Activated T-cell treated with anti-CD3 and anti-CD28 coated beads for 1 hour (primary cell): ENCODE data around the gene H3-3A.
A peak's percentile ranks its signal among the peaks of the same experiment; 100 is the strongest.
"Not testable (repeated sequence)": the region's sequence is repeated elsewhere in the genome, so short reads cannot be mapped to it uniquely, and the experiment has no call there.

Experiments
- DNase-seq: peaks from one replicate; pipeline ENCODE4 v3.0.0-alpha.2; 2020; ENCODE audit warnings: low read depth

Gene H3-3A

GRCh38 chr1:226085675-226086285 lies 23.3 kb downstream of the H3-3A start:
- no peak for DNase-seq

GRCh38 chr1:226086776-226087175 lies 24.3 kb downstream of the H3-3A start:
- no peak for DNase-seq

DNA sequence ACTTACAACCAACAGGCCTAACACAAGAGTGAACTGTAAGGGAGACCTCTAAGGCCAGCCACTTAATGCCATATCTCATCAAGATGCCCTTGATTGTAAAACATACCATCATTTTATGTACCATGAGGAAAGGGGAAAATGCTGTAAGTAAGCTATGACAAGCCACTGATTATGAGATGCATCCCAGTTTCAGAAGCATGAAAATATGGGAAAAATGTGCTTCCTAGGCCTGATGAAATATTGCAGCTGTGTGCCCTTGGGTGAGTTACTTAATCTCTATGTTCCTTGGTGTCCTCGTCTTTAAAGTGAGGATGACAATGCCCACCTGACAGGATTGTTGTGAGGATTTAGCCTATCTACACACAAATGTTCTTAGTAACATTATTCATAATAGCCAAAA lies 28.9 kb downstream of the H3-3A start:
- DNase-seq, result no peak

- not testable (repeated sequence) for DNase-seq
Measured at GRCh38 chr1:226092048-226092820, 29.7 kb downstream of the H3-3A start.

DNA sequence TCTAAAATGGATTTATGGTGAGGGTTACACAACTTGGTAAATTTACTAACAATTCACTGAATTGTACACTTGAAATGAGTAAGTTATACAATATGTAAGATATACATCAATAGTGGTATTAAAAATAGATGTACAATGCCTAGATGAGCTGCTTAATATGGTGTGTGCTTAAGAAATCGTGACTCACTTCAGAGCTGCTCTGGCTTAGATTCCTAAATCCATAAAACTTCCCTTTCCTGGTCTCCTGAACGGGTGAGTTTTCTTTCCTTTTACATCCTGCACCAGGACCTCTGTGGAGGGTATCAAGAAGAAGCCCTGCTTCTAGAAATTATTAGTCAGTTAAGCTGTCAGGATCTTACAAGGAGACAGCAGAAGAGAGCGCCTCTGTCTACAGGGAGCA lies 30.4 kb downstream of the H3-3A start:
- no peak for DNase-seq

DNA sequence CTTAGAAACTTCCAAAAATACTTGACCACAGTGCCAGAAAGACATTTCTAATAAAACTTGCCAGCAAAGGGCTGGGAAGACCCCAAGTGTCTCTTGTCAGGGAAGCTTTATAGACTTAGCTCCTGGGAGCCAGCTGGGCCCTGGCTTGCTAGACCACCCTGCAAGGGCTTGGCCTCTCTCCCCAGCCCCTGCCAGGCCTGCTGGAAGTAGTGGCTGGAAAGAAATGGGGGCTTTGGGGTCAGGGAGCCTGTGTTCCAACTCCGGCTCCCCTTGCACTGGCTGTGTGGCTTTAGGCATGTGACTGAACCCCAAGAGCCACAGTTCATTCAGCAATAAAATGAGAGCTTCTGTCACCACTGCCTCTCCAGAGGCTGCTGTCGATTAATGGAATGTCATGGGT lies 31.1 kb downstream of the H3-3A start:
- no peak for DNase-seq

GRCh38 chr1:226094451-226094850 lies 31.9 kb downstream of the H3-3A start:
- DNase-seq, result no peak

DNA sequence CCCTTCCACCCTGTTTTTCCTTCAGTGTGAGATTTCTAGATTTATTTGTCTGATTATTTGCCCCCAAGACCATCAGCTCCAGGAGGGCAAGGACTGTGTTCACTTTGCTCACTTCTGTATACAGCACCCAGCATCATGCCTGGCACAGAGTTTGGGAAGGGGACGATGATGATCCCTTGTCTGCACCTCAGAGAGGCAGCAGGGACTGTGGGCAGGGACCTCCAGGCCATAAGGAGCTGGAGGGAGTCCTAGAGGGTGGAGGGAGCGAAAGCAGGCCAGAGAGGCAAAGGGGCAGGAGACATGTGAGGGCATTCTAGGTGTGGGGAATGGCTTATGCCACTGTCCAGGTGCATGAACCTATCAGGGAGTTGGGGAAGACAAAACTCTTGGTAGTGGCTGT lies 32.8 kb downstream of the H3-3A start:
- no peak for DNase-seq

DNA sequence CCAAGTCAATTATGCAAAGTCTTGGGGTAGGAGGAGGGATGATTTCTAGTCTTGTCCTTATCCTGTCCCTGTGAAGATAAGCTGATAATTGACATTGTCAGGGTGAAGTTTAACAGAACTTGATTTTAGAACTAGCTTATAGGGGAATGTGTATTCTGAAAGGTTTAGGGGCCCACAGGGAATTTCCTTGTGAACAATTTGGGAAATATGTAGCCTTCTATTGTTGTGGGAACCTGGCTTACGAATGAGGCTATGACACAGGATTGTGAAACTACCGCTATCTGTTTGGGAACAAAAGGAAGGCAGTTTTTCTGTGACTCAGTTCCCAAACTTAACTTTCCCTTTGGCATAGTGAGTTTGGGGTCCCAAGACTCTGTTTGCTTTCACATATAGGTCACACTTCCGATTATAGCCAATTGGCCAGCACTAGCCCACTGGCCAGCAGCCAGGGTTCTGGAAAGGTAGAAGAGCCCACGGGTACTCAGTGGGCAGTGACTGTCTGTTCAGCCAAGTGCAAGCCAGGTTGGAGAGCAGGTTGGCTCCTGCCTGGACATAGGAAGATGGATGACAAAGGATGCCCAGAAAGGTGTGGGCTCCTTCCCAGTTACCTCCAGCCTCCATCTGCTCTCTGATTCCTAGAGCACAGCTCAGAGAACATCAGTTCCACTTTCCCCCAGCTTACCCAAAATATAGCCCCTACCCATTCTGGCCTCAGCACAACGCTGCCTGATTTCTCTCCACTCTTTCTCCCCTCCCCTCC lies 35.5 kb downstream of the H3-3A start:
- DNase-seq, result no peak

DNA sequence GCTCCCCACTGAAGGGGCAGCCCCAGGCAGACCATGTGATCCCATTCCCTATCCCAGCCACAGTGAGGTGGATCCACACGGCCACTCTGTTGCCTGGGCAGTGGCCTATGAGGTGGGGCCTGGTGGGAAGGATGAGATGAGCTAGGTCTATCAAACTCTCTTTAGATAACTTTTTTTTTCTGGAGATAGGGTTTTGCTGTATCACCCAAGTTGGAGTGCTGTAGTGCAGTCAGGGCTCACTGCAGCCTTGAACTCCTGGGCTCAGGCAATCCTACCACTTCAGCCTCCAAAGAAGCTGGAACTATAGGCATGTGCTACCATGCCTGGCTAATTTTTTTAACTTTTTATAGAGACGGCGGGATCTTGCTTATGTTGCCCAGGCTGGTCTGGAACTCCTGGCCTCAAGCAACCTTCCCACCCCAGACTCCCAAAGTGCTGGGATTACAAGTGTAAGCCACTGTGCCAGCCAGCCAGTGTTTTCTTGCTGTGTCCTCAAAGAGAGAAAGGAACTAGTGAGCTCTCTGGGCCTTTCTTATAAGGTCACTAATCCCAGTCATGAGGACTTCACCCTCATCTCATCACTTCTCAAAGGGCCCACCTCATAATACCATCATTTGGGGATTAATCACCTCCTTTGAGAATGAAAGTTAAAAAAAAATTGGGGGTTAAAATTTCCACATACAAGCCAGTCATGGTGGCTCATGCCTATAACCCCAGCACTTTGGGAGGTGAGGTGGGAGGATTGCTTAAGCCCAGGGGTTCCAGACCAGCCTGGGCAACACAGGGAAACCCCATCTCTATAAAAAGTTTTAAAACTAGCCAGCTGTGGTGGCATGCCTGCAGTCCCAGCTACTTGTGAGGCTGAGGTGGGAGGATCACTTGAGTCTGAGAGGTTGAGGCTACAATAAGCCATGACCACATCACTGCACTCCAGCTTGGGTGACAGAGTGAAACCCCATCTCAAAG lies 36.6 kb downstream of the H3-3A start:
- no peak for DNase-seq

DNA sequence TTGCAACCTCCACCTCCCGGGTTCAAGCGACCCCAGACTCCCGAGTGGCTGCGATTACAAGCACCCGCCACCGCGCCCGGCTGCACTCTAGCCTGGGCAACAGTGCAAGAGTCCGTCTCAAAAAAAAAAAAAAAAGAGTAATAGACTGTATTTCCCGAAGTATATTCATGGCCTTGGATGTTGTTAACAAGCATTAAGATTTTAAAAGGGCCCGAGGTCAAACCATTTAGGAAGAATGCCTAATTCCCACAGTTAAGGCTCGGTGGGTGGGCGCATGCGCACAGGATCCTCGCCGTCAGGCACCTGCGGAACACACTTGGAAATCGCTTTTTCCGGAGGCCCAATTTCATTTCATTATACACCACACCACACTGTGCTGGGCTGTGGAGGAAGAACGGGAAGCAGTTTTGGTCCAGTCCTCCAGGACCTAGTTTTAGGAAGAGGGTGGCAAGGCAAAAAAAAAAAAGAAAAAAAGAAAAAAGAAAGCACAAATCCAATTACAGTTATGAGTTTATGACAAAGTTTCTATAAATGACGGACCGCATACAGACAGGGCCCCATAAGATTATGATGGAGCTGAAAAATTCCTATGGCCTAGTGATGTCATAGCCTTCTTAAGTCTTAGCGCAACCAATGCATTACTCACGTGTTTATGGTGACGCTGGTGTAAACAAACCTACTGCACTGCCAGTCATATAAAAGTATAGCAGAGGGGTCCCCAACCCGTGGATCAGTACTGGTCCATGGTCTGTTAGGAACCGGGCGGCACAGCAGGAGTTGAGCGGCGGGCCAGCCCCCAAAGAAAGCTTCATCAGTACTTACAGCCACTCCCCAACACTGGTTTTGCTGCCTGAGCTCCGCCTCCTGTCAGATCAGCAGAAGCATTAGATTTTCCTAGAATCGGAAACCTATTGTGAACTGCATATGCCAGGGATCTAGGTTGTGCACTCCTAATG lies 38.2 kb downstream of the H3-3A start:
- peak; percentile 31 for DNase-seq

- no peak for DNase-seq
Measured at GRCh38 chr1:226104671-226105121, 42.2 kb downstream of the H3-3A start.

DNA sequence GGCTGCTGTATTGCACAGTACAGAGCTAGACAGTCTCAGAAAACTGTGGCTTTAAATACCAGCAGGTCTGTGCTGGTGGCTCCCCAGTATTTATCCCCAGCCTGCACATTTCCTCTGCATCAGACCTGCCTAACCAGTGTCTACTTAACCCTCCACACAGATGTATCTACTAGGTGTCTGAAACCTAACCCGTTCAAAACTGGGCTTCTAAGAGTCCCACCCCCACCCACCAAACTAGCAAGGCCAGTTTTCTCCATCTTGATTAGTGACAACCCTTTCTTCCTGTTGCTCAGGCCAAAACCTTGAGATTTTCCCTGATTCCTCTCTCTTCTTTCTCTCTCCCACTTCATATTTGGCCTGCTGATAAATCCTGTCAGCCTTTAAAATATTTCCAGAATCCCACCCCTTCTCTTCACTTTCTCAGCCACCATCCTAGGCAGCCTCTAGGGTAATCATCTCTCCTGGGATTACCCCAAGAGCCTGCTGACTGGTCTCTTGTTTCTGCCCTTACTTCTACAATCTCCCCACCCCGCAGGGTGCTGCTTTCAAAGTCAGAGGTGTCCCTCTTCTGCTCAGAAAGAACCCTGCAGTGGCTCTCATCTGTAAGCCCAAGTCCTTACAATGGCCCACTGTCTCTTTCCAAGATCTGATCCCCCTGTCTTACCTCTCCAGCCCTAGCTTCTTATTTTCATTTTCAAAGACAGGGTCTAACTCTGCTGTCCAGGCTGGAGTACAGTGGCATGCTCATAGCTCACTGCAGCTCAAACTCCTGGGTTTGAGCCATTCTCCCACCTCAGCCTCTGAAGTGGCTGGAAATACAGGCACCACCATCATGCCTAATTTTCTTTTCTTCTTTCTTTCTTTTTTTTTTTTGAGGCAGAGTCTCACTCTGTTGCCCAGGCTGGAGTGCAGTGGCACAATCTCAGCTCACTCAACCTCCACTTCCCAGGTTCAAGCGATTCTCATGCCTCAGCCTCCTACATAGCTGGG lies 45.2 kb downstream of the H3-3A start:
- DNase-seq, result no peak

GRCh38 chr1:226108935-226109828 lies 46.7 kb downstream of the H3-3A start:
- DNase-seq, result no peak

GRCh38 chr1:226109829-226110248 lies 47.3 kb downstream of the H3-3A start:
- DNase-seq, result peak; percentile 61

DNA sequence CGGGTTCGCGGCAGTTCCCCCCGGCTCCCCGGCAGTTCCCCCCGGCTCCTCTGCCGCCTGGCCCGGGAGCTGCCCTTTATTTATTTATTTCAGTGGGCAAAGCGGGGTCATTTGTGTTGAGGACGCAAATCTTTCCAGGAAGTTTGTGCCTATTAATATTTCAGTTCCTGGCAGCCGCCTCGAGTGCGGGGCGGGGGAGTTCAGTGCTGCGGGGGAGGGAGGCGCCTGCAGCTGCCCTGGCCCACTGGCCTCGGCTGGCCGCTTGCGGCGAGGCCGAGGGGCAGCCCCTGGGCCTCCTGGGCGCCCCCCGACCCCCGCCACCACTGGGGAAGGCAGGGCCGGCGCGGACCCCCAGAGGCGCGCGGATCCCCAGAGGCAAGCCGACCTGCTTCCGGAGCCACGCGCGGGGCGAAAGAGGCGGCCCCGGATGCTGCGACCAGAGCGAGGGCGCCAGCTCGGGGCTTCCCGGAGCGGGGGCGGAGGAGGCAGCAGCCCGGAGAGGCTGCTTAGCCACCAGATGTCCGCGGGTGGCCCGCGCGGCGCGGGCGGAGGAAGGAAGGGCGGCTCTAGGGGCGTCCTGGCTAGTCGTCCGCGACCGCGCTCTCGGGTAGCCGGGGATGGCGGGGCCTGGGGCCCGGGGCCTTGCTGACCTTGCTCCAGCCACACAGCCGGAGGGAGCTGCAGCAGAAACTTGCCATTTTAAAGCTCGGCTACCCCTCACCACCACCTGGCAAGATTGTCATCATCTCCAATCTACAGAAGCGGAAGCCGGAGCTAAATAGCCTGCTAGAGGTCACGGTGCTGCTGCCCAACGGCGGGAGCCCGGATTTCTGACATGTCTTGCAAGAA lies 48.0 kb downstream of the H3-3A start:
- peak; percentile 26 for DNase-seq
